Skeletal muscle tissue (tissue), 4 donors: ENCODE measurements around the gene CNDP2. TPM values are rescaled to one million over a fixed set of nuclear protein-coding genes. Genes with fewer than 3 reads are reported as not detected.

Experiments
- H3K27ac ChIP-seq: one replicate; pipeline ENCODE4 v1.7.0; 2013; ENCODE audit warnings: mild to moderate bottlenecking, low read depth, low read length, inconsistent platforms
- H3K27me3 ChIP-seq, 3 donors: one replicate each; pipeline ENCODE4 v1.7.0; 2013; ENCODE audit warnings: low read length in 3 of 3; ENCODE audit not compliant: control insufficient read depth in 3 of 3, insufficient read depth in 3 of 3
- H3K36me3 ChIP-seq, 3 donors: one replicate each; pipeline ENCODE4 v1.7.0; 2013; ENCODE audit warnings: low read length in 3 of 3; ENCODE audit not compliant: control insufficient read depth in 3 of 3, insufficient read depth in 3 of 3
- H3K4me1 ChIP-seq, 3 donors: one replicate each; pipeline ENCODE4 v1.7.0; 2013; ENCODE audit warnings: low read length in 3 of 3, mild to moderate bottlenecking in 3 of 3; ENCODE audit not compliant: control insufficient read depth in 3 of 3, insufficient read depth in 3 of 3
- H3K4me3 ChIP-seq, 3 donors: one replicate each; pipeline ENCODE4 v1.7.0; 2013; ENCODE audit warnings: low read length in 3 of 3
- H3K9ac ChIP-seq, 3 donors: one replicate each; pipeline ENCODE4 v1.7.0; 2013; ENCODE audit warnings: low read length in 3 of 3, mild to moderate bottlenecking in 3 of 3, moderate library complexity in 2 of 3, low read depth in 1 of 3
- H3K9me3 ChIP-seq, 3 donors: one replicate each; pipeline ENCODE4 v1.7.0; 2013; ENCODE audit warnings: low read length in 3 of 3; ENCODE audit not compliant: control insufficient read depth in 3 of 3
- total RNA-seq: library from RNA; depleted of rRNA; stranded (reverse); fragments of >200 nt; gene quantifications from one replicate; pipeline ENCODE4 v1.2.3, GENCODE V29; 2014
- donor health status: Osteomylitis.

The CNDP2 gene
- total RNA-seq, 1 donor from 2014 or later = 25.6 TPM

DNA sequence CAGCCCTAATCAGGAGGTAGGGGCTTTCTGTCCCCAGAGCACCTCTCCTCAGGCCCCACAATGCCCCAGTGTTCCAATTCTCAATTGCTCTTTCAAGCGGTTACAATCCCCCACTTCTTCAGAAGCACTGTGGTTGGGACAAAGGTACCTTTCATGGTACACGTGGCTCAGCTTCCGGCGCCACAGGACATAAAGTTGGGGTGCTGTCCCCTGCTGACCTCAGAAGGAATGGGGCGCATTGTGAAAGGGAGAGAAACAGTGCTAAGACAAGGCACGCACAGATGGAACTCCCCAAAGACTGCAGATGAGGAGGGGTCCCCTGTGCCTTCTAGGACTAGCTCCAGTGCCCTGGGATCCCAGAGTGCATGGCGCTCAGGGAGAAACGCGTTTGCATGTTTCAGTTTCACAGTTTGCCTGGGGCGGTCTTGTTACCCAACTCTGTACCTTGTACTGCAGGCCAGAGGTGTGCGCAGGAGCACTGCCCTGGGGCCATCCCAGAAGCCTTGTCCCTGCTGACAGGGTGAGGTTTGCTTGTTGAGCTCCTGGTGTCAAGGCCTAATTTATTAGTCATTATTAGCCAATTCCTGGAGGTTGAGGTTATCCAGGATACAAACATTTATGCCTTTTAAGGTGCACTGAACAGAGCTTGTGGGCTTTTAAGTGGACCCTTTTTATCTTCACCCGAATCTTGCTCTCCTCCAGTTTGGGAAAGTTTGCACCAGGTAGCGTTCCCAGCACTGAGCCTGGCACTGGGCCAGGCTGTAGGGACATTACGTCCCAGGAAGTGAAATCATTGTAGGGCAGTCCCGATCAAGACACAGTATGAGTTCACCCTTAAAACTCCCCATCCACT, 45.8 kb downstream of the CNDP2 start:
- Histone ChIP-seq H3K4me1 (peaks cover 8 to 9% (median 8%) of the 10 kb centered on the region in 3 donors), H3K9ac (no peak overlapping the region), H3K4me3 (no peak overlapping the region), H3K27me3 (peaks cover 7 to 21% (median 16%) of the 10 kb centered on the region in 3 donors), H3K27ac (no peak overlapping the region), H3K9me3 (no peaks in the 10 kb centered on the region), H3K36me3 (no peaks in the 10 kb centered on the region)

DNA sequence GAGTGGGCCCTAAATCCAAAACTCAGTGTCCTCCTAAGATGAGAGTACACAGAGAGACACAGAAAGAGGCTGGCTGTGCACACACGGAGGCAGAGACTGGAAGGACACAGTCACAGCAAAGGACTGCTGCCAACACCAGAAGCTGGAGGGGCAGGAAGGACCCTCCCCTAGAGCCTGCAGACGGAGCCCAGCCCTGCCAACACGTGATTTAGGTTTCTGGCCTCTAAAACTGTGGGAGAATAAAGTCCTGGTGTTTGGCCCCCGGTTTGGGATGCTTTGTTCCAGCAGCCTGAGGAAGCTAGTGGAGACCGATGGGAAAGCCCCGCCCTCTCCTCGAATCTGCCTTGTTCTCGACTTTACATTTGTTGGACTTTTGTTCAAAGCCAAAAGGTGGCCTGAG, 48.7 kb downstream of the CNDP2 start:
- Histone ChIP-seq H3K27ac (peak overlapping the region; percentile 55), H3K9ac (no peak overlapping the region), H3K27me3 (peaks cover 7 to 17% (median 13%) of the 10 kb centered on the region in 3 donors), H3K4me3 (no peak overlapping the region), H3K36me3 (no peaks in the 10 kb centered on the region), H3K4me1 (peaks cover 8 to 13% (median 10%) of the 10 kb centered on the region in 3 donors), H3K9me3 (no peaks in the 10 kb centered on the region)

DNA sequence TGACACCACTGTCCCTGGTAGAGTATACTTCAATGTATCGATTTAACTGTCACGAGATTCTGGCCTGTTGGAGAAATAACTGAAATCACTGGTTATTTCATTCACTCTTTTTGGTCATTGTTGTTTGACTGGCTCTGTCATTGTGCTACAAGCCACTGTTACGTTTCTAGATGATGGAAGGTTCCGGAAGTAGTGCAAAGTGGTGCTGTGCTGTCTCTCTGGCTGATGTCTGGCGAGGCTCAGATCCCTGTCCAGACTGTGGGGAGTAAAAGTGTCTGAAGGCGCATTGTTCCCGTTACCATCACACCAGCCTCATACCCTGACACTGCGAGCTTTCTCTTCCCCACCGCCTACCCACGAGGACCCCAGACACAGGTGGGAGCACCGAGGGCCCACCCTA, 49.8 kb downstream of the CNDP2 start:
- Histone ChIP-seq H3K9ac (no peak overlapping the region), H3K36me3 (no peaks in the 10 kb centered on the region), H3K9me3 (no peaks in the 10 kb centered on the region), H3K27me3 (peaks cover 7 to 12% (median 11%) of the 10 kb centered on the region in 3 donors), H3K4me1 (peaks cover 8 to 13% (median 10%) of the 10 kb centered on the region in 3 donors), H3K4me3 (no peak overlapping the region), H3K27ac (peak overlapping the region; percentile 77)

DNA sequence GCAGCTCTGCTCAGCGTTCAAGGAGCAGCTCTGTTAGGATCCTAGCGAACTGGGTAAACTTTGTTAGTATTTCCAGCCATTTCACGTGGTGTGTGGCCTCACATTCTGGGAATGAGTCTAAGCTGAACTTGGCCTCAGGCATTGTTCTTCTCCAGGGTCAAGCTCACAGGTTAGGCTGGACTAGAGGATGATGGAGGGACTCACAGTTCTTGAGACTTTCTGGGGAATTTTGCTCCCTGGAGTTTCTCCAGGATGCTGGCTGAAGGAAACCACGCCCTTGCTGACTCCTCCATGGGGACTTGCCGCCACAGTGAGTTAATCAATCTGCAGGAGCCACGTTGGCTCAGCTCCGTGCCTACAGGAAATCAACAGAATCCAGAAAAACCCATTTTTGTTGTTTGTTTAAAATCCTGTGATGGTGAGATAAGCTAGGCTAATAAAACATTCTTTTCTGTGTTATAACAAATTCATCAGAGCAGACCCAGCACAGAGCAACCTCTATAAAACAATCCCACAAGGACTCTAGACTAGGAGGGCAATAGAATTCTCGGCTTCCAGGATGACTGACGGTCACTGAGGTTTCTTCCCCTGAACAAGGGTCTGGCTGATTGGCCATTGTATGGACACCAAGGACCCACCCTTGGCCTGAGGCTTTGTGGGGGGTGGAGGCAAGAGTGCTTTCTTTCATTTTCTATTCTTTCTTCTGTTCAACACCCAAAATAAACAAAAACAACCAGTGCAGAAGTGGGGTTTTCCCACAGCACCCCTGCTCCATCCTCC, 50.8 kb downstream of the CNDP2 start:
- H3K9me3 ChIP-seq = no peaks in the 10 kb centered on the region
- no peak overlapping the region for H3K9ac ChIP-seq
- H3K27ac ChIP-seq = peak overlapping the region; percentile 77
- peaks cover 1 to 8% (median 7%) of the 10 kb centered on the region in 3 donors for H3K27me3 ChIP-seq
- H3K4me3 ChIP-seq = no peak overlapping the region
- H3K4me1 ChIP-seq = peaks cover 8 to 13% (median 10%) of the 10 kb centered on the region in 3 donors
- no peaks in the 10 kb centered on the region for H3K36me3 ChIP-seq

DNA sequence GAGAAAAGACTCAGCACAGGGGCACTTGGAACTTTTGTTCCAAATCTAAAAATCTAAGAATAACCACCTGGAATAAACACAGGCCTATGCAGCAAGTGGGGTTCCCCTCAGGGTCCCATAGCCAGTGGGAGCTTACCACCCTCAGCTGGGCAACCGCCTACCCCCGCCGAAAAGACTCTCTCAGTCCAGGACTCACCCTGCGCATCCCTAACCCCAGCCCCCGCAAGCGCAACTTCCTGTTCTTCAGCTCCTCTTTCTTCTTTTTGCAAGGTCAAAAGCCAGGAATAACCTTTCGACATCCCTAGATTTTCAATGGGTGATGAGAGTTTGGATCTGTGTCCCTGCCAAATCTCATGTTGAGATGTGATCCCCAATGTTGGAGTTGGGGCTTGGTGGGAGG, 51.7 kb downstream of the CNDP2 start:
- H3K4me1 ChIP-seq = peaks cover 8 to 13% (median 10%) of the 10 kb centered on the region in 3 donors
- no peak overlapping the region for H3K9ac ChIP-seq
- no peaks in the 10 kb centered on the region for H3K9me3 ChIP-seq
- peaks cover 0 to 8% (median 7%) of the 10 kb centered on the region in 3 donors for H3K27me3 ChIP-seq
- no peak overlapping the region for H3K4me3 ChIP-seq
- no peaks in the 10 kb centered on the region for H3K36me3 ChIP-seq
- H3K27ac ChIP-seq = peak overlapping the region; percentile 36

DNA sequence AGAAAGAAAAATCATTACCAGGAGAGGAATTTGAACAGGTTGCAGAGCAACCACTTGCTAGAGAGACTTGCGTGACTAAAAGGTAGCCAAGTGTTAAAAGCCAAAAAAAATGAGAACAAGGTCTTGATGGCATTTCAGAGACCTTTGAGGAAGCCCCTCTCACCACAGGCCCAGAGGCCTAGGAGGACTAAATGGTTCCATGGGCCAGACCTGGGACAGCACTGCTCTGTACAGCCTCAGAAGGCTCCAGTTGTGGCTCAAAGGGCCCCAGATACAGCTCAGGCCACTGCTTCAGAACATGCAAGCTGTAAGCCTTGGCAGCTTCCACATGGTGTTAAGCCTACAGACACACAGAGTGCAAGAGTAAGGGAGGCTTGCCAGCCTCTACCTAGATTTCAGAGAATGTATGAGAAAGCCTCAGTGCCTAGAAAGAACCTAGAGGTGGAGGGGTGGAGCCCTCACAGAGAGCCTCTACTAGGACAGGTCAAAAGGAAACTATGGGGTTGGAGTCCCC, 53.5 kb downstream of the CNDP2 start:
- Histone ChIP-seq H3K36me3 (no peaks in the 10 kb centered on the region), H3K27ac (no peak overlapping the region), H3K9ac (no peak overlapping the region), H3K9me3 (no peaks in the 10 kb centered on the region), H3K4me1 (peaks cover 8 to 13% (median 10%) of the 10 kb centered on the region in 3 donors), H3K27me3 (peaks cover 0 to 13% (median 7%) of the 10 kb centered on the region in 3 donors), H3K4me3 (no peak overlapping the region)

DNA sequence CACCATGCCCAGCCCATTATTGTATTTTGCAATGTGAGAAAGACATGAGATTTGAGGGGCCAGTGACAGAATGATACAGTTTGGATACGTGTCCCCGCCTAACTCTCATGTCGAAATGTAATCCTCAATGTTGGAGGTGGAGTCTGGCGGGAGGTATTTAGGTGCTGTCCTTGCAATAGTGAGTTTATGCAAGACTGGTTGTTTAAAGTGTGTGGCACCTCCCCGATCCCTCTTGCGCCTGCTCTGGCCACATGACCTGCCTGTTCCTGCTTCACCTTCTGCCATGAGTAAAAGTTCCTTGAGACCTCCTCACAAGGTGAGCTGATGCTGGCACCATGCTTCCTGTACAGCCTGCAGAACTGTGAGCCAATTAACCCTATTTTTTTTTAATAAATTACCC, 54.7 kb downstream of the CNDP2 start:
- peaks cover 8 to 13% (median 10%) of the 10 kb centered on the region in 3 donors for H3K4me1 ChIP-seq
- H3K36me3 ChIP-seq = no peaks in the 10 kb centered on the region
- H3K27ac ChIP-seq = no peak overlapping the region
- H3K27me3 ChIP-seq = peaks cover 0 to 16% (median 7%) of the 10 kb centered on the region in 3 donors
- H3K9me3 ChIP-seq = no peaks in the 10 kb centered on the region
- no peak overlapping the region for H3K9ac ChIP-seq
- no peak overlapping the region for H3K4me3 ChIP-seq

DNA sequence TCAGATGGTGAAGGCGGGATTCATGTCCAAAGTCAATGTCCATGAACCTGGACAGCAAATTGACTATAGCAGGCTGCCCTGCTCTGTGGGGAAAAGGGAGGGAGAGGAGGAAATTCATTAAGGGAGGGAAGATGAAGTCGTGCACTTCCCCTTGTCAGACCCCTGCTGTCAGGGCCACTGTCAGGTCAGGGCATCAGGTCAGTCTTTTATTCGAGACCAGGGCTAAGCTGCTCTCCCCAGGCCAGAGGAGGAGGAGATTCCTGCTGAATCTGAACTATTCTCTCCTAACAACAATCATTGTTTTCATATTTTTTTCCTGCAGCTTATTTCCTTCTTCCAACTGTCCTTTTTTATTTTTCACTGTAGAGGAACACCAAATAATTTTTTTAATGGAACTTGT, 55.3 kb downstream of the CNDP2 start:
- Histone ChIP-seq H3K9ac (no peak overlapping the region), H3K27ac (no peak overlapping the region), H3K4me3 (no peak overlapping the region), H3K9me3 (no peaks in the 10 kb centered on the region), H3K36me3 (no peaks in the 10 kb centered on the region), H3K4me1 (peaks cover 3 to 7% (median 5%) of the 10 kb centered on the region in 3 donors), H3K27me3 (peaks cover 2 to 15% (median 4%) of the 10 kb centered on the region in 3 donors)

DNA sequence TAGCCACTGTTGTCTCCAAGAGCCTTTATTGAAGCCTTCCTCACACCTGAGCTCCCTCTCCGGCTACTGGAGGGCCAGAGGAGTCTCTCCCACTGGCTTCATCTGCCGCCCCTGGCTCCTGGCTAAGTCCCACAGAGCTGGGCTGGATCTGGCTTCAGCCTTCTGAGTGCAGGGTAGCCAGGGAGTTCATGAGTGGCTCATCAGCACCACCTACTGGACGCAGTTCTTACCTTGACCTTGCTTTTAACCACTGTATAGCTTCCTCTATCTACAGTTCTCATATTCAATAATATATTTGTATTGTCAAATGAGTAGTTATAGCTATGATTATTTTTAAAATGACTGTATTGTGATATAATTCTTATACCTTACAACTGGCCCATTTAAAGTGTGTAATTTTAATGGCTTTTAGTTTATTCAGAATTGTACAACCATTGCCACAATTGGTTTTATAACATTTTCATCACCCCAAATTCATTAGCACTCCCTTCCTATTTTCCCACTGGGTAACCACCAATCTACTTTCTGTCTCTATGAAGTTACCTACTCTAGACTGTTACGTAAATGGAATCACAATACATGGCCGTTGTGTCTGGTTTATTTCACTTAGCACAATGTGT, 55.9 kb downstream of the CNDP2 start:
- Histone ChIP-seq H3K27me3 (peaks cover 0 to 12% (median 5%) of the 10 kb centered on the region in 3 donors), H3K36me3 (no peaks in the 10 kb centered on the region), H3K9ac (no peak overlapping the region), H3K4me3 (no peak overlapping the region), H3K9me3 (no peaks in the 10 kb centered on the region), H3K4me1 (peaks cover 0 to 4% (median under 1%) of the 10 kb centered on the region in 3 donors), H3K27ac (no peak overlapping the region)
